Epithelial cell of proximal tubule (primary cell): ENCODE measurements around the gene PSKH1. TPM values are rescaled to one million over a fixed set of nuclear protein-coding genes. Genes with fewer than 3 reads are reported as not detected.
A peak's percentile ranks its signal among the peaks of the same experiment; 100 is the strongest.

ENCODE experiments used
- DNase-seq: peaks from one replicate; pipeline ENCODE4 v3.0.0-alpha.2; 2011; ENCODE audit warnings: low read depth
- H3K4me3 ChIP-seq: 2 replicates; pipeline ENCODE4 v1.5.1; 2011; ENCODE audit warnings: low read depth, mild to moderate bottlenecking, low read length
- CTCF ChIP-seq: conservative IDR thresholded peaks from 2 replicates; pipeline ENCODE4 v1.5.1; 2012; ENCODE audit warnings: low read depth, mild to moderate bottlenecking, low read length
- total RNA-seq: library from RNA; depleted of rRNA; stranded (reverse); fragments of >200 nt; gene quantifications from 2 replicates; pipeline ENCODE4 v1.2.3, GENCODE V29; 2015

PSKH1 gene
- total RNA-seq, 1 donor from 2014 or later = 6.7 TPM

GRCh38 chr16:67868290-67868689 is 24.8 kb upstream of the PSKH1 start:
- H3K4me3 ChIP-seq = no peak overlapping the region
- no peak for DNase-seq
- TF ChIP-seq CTCF = no peak

- no peak overlapping the region for H3K4me3 ChIP-seq
- no peak for TF ChIP-seq CTCF
- DNase-seq = no peak
Observed at GRCh38 chr16:67869653-67870052, 23.4 kb upstream of the PSKH1 start.

- no peak for DNase-seq
- H3K4me3 ChIP-seq = no peak overlapping the region
- TF ChIP-seq CTCF = no peak
Observed at GRCh38 chr16:67871256-67871655, 21.8 kb upstream of the PSKH1 start.

- DNase-seq = no peak
- H3K4me3 ChIP-seq = no peak overlapping the region
- TF ChIP-seq CTCF = no peak
Observed at GRCh38 chr16:67872131-67872630, 20.9 kb upstream of the PSKH1 start.

- no peak for TF ChIP-seq CTCF
- no peak for DNase-seq
- peak within 1 kb of the TSS; percentile 99 for H3K4me3 ChIP-seq
Observed at GRCh38 chr16:67872631-67873434, 20.2 kb upstream of the PSKH1 start, which contains the start of gene EDC4. EDC4 (plus strand) TSS chr16:67873052; CDS start chr16:67873262, 210 bp downstream.

- H3K4me3 ChIP-seq = peak overlapping the region; percentile 99
- no peak for TF ChIP-seq CTCF
- DNase-seq = no peak
Observed at GRCh38 chr16:67873435-67874370, 19.4 kb upstream of the PSKH1 start.
